Suprapubic skin (tissue), 4 donors: ENCODE results near the gene TMEM145.

Experiments
- EP300 ChIP-seq: sonication (generic); formaldehyde crosslinking; IDR thresholded peaks from one replicate; pipeline ENCODE4 v1.6.1; 2017; ENCODE audit warnings: antibody characterized with exemption
- POLR2A ChIP-seq, 2 donors: fragments of 450-650 bp; IDR thresholded peaks; one replicate each; pipeline ENCODE4 v1.6.1; 2017; ENCODE audit warnings: antibody characterized with exemption in 2 of 2, mild to moderate bottlenecking in 2 of 2, moderate library complexity in 2 of 2
- POLR2AphosphoS5 ChIP-seq, 3 donors: sonication (generic); formaldehyde crosslinking; IDR thresholded peaks; one replicate each; pipeline ENCODE4 v1.6.1; 2017; ENCODE audit warnings: antibody characterized with exemption in 3 of 3
- TF ChIP-seq, protein P1 (sequence below), 2 donors: fragments of 200-600 bp in 1 of 2; fragments of 450-650 bp in 1 of 2; sonication (generic) in 1 of 2; IDR thresholded peaks; one replicate each; pipeline ENCODE4 v1.5.1; 2016 to 2019; ENCODE audit warnings: antibody characterized with exemption in 2 of 2, mild to moderate bottlenecking in 1 of 2, moderate library complexity in 1 of 2

DNA sequence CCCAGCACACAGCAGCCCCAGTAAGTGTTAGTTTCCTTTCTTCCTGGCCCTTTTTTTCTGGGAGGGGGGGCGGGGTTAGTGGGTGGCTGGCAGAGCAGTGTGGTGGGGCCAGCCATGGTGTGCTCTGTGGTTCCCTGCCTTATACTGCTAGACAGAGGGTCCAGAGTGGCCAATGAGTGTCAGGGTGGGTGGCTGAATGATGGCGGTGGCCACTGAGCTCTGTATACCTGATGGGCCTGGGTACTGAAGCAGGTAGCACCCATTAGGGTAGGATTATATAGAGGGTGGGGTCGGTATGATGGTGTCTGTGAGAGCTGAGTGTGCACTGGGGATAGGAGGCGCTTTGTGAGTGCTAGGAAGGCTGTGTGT, 30.3 kb upstream of the TMEM145 start:
- TF ChIP-seq POLR2A (IDR thresholded peaks at IDR 0.05) (no peak), POLR2AphosphoS5 (IDR thresholded peaks at IDR 0.05) (no peak), EP300 (no peak)
- TF ChIP-seq, protein P1, sequence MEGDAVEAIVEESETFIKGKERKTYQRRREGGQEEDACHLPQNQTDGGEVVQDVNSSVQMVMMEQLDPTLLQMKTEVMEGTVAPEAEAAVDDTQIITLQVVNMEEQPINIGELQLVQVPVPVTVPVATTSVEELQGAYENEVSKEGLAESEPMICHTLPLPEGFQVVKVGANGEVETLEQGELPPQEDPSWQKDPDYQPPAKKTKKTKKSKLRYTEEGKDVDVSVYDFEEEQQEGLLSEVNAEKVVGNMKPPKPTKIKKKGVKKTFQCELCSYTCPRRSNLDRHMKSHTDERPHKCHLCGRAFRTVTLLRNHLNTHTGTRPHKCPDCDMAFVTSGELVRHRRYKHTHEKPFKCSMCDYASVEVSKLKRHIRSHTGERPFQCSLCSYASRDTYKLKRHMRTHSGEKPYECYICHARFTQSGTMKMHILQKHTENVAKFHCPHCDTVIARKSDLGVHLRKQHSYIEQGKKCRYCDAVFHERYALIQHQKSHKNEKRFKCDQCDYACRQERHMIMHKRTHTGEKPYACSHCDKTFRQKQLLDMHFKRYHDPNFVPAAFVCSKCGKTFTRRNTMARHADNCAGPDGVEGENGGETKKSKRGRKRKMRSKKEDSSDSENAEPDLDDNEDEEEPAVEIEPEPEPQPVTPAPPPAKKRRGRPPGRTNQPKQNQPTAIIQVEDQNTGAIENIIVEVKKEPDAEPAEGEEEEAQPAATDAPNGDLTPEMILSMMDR (IDR thresholded peaks at IDR 0.05) = no peak
